DND-41 (cell line): ENCODE measurements around the gene SMOC2.

Experiments
- CTCF ChIP-seq: IDR thresholded peaks from 2 replicates; pipeline ENCODE4 v1.5.1; 2012; ENCODE audit warnings: borderline replicate concordance, low read length, moderate library complexity, mild to moderate bottlenecking; ENCODE audit not compliant: poor library complexity, severe bottlenecking; ENCODE audit errors: extremely low read depth
- EZH2 ChIP-seq: IDR thresholded peaks from 3 replicates; pipeline ENCODE4 v1.6.1; 2012; ENCODE audit warnings: borderline replicate concordance, low read depth, mild to moderate bottlenecking, moderate library complexity, low read length, inconsistent platforms; ENCODE audit not compliant: severe bottlenecking

GRCh38 chr6:168439794-168440450 lies 1.1 kb upstream of the SMOC2 start:
- no peak for TF ChIP-seq CTCF
- TF ChIP-seq EZH2 = no peak
